ENCODE results near the gene MRPS24.

DNA sequence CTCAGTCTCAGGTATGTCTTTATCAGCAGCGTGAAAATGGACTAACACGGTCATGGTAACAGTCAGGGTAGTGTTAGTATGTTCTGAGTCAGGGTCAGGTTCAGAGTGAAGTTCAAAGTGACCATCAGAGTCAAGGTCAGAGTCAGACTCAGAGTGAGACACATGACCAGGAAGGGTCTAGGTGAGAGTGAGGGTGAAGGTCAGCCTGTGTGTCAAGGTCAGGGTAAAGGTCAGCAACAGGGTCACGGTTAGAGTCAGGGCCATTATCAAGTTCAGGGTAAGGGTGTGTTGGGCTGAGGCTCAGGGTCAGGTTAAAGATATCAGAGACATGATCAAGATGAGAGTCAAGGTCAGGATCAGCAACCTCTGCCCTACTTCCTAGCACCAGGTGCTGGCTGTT is 4.0 kb downstream of the MRPS24 start:
- TF ChIP-seq, protein P1, sequence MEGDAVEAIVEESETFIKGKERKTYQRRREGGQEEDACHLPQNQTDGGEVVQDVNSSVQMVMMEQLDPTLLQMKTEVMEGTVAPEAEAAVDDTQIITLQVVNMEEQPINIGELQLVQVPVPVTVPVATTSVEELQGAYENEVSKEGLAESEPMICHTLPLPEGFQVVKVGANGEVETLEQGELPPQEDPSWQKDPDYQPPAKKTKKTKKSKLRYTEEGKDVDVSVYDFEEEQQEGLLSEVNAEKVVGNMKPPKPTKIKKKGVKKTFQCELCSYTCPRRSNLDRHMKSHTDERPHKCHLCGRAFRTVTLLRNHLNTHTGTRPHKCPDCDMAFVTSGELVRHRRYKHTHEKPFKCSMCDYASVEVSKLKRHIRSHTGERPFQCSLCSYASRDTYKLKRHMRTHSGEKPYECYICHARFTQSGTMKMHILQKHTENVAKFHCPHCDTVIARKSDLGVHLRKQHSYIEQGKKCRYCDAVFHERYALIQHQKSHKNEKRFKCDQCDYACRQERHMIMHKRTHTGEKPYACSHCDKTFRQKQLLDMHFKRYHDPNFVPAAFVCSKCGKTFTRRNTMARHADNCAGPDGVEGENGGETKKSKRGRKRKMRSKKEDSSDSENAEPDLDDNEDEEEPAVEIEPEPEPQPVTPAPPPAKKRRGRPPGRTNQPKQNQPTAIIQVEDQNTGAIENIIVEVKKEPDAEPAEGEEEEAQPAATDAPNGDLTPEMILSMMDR (IDR thresholded peaks at IDR 0.05), result no peak
- TF ChIP-seq POLR2AphosphoS5 (IDR thresholded peaks at IDR 0.05; ENCODE audit: low read depth, low read length) (no peak), REST (IDR thresholded peaks at IDR 0.05; ENCODE audit: insufficient read depth in 1 of 2, low read depth in 2 of 2, low read length in 1 of 2) (no peak), SIN3A (IDR thresholded peaks at IDR 0.05; ENCODE audit: borderline replicate concordance, insufficient read depth, low read depth, low read length) (no peak)
